CD8-positive, alpha-beta memory T cell (primary cell): ENCODE data around the gene TBX22. TPM values are rescaled to one million over a fixed set of nuclear protein-coding genes. Genes with fewer than 3 reads are reported as not detected.

ENCODE experiments used
- CTCF ChIA-PET: fragments of 350-600 bp; sonication (Branson Sonifier 250); formaldehyde crosslinking; loops from one replicate; lab custom pipeline; 2021; ENCODE audit warnings: antibody characterized with exemption; lab: Charles Lee
- POLR2A ChIA-PET: fragments of 350-600 bp; sonication (Branson Sonifier 250); formaldehyde crosslinking; loops from one replicate; lab custom pipeline; 2021; ENCODE audit warnings: antibody characterized with exemption; lab: Charles Lee
- DNase-seq, 5 donors: peaks; one replicate each; pipeline versions ENCODE4 v3.0.0 to v3.0.0-alpha.2; 2020 to 2022; ENCODE audit warnings: mixed read lengths in 1 of 5
- H3K27ac ChIP-seq: one replicate; pipeline ENCODE4 v1.7.0; 2013; ENCODE audit warnings: low read depth, mild to moderate bottlenecking, low read length, moderate library complexity
- H3K27me3 ChIP-seq: 2 replicates; pipeline ENCODE4 v1.7.0; 2013; ENCODE audit warnings: low read length, mild to moderate bottlenecking; ENCODE audit not compliant: insufficient read depth, poor library complexity, severe bottlenecking
- H3K36me3 ChIP-seq: 2 replicates; pipeline ENCODE4 v1.7.0; 2013; ENCODE audit warnings: mild to moderate bottlenecking, low read length, moderate library complexity; ENCODE audit not compliant: insufficient read depth
- H3K4me1 ChIP-seq: 2 replicates; pipeline ENCODE4 v1.7.0; 2013; ENCODE audit warnings: mild to moderate bottlenecking, low read length, moderate library complexity; ENCODE audit not compliant: insufficient read depth
- H3K4me3 ChIP-seq: 2 replicates; pipeline ENCODE4 v1.7.0; 2013; ENCODE audit warnings: mild to moderate bottlenecking, low read length
- H3K9me3 ChIP-seq: 2 replicates; pipeline ENCODE4 v1.7.0; 2013; ENCODE audit warnings: mild to moderate bottlenecking, low read length
- H3K27ac Mint-ChIP-seq, 8 donors: one replicate each; pipeline ENCODE4 v1.8.0; 2020 to 2021; ENCODE audit warnings: mixed read lengths in 8 of 8, mild to moderate bottlenecking in 6 of 8, inconsistent platforms in 3 of 8, moderate library complexity in 3 of 8
- H3K27me3 Mint-ChIP-seq, 2 donors: one replicate each; pipeline ENCODE4 v1.8.0; 2020 to 2021; ENCODE audit warnings: mixed read lengths in 2 of 2, mild to moderate bottlenecking in 1 of 2, moderate library complexity in 1 of 2
- H3K36me3 Mint-ChIP-seq, 3 donors: one replicate each; pipeline ENCODE4 v1.8.0; 2020 to 2021; ENCODE audit warnings: mixed read lengths in 3 of 3, inconsistent platforms in 1 of 3, mild to moderate bottlenecking in 1 of 3
- H3K4me1 Mint-ChIP-seq, 3 donors: one replicate each; pipeline ENCODE4 v1.8.0; 2020 to 2021; ENCODE audit warnings: mixed read lengths in 3 of 3, inconsistent platforms in 1 of 3, mild to moderate bottlenecking in 1 of 3
- H3K4me3 Mint-ChIP-seq, 7 donors: one replicate each; pipeline ENCODE4 v1.8.0; 2020 to 2021; ENCODE audit warnings: mixed read lengths in 7 of 7, mild to moderate bottlenecking in 6 of 7, moderate library complexity in 4 of 7, inconsistent platforms in 2 of 7
- H3K9me3 Mint-ChIP-seq, 5 donors: one replicate each; pipeline ENCODE4 v1.8.0; 2020 to 2022; ENCODE audit warnings: mixed read lengths in 5 of 5, mild to moderate bottlenecking in 3 of 5, moderate library complexity in 2 of 5, inconsistent platforms in 1 of 5
- polyA plus RNA-seq: library from polyadenylated mRNA; unstranded; fragments of 300-500 nt; fragmentation: Illumina TruSeq; gene quantifications from one replicate; pipeline ENCODE4 v1.2.3, GENCODE V29; 2021
- total RNA-seq, 2 experiments: library from RNA; stranded (reverse); gene quantifications; one replicate each; pipeline ENCODE4 v1.2.3, GENCODE V29; 2021

Gene TBX22
- total RNA-seq, result not detected
- not detected for polyA plus RNA-seq

GRCh38 chrX:80014141-80014940, at the start of gene TBX22:
TBX22 (plus strand) TSS chrX:80014753; CDS start chrX:80022270, 7,517 bp downstream.
- Mint-ChIP-seq H3K4me3 (no peak within 1 kb of the TSS), H3K4me1 (no peaks in the 10 kb centered on the region), H3K36me3 (no peaks in the 10 kb centered on the region), H3K27ac (no peak within 1 kb of the TSS), H3K27me3 (peaks cover 0 to 4% of the 10 kb centered on the region in 2 donors), H3K9me3 (no peaks in the 10 kb centered on the region)
- CTCF ChIA-PET, result no interaction called here
- Histone ChIP-seq H3K36me3 (no peaks in the 10 kb centered on the region), H3K4me1 (no peaks in the 10 kb centered on the region), H3K9me3 (no peaks in the 10 kb centered on the region), H3K4me3 (no peak within 1 kb of the TSS), H3K27ac (no peak within 1 kb of the TSS), H3K27me3 (no peaks in the 10 kb centered on the region)
- no peak for DNase-seq
- POLR2A ChIA-PET, result no interaction called here

- ChIA-PET CTCF (no interaction called here), POLR2A (no interaction called here)
- H3K4me3 Mint-ChIP-seq, result no peak overlapping the region
- H3K27me3 Mint-ChIP-seq, result no peaks in the 10 kb centered on the region
- no peak for DNase-seq
- no peaks in the 10 kb centered on the region for H3K4me1 Mint-ChIP-seq
- Histone ChIP-seq H3K4me3 (no peak overlapping the region), H3K27me3 (no peaks in the 10 kb centered on the region), H3K36me3 (no peaks in the 10 kb centered on the region), H3K27ac (no peak overlapping the region), H3K9me3 (no peaks in the 10 kb centered on the region), H3K4me1 (no peaks in the 10 kb centered on the region)
- H3K9me3 Mint-ChIP-seq, result peaks cover 0 to 10% (median 7%) of the 10 kb centered on the region in 5 donors
- H3K36me3 Mint-ChIP-seq, result no peaks in the 10 kb centered on the region
- no peak overlapping the region for H3K27ac Mint-ChIP-seq
These were observed 38.9 kb upstream of the TBX22 start for GRCh38 chrX:79975605-79976004.

GRCh38 chrX:80004458-80004857, 10.1 kb upstream of the TBX22 start:
- no peaks in the 10 kb centered on the region for H3K27me3 ChIP-seq
- CTCF ChIA-PET, result no interaction called here
- DNase-seq, result no peak
- H3K4me1 Mint-ChIP-seq, result no peaks in the 10 kb centered on the region
- no peaks in the 10 kb centered on the region for H3K4me1 ChIP-seq
- no peaks in the 10 kb centered on the region for H3K36me3 ChIP-seq
- H3K36me3 Mint-ChIP-seq, result no peaks in the 10 kb centered on the region
- H3K9me3 Mint-ChIP-seq, result no peaks in the 10 kb centered on the region
- H3K27ac Mint-ChIP-seq, result no peak overlapping the region
- H3K27ac ChIP-seq, result no peak overlapping the region
- POLR2A ChIA-PET, result no interaction called here
- no peak overlapping the region for H3K4me3 ChIP-seq
- H3K4me3 Mint-ChIP-seq, result no peak overlapping the region
- H3K27me3 Mint-ChIP-seq, result peaks cover 0 to 1% of the 10 kb centered on the region in 2 donors
- no peaks in the 10 kb centered on the region for H3K9me3 ChIP-seq

- H3K4me1 ChIP-seq, result no peaks in the 10 kb centered on the region
- DNase-seq, result no peak
- H3K4me3 Mint-ChIP-seq, result no peak overlapping the region
- CTCF ChIA-PET, result no interaction called here
- H3K27me3 Mint-ChIP-seq, result peaks cover 0 to 4% of the 10 kb centered on the region in 2 donors
- no peaks in the 10 kb centered on the region for H3K4me1 Mint-ChIP-seq
- H3K27ac ChIP-seq, result no peak overlapping the region
- H3K36me3 Mint-ChIP-seq, result no peaks in the 10 kb centered on the region
- POLR2A ChIA-PET, result no interaction called here
- H3K4me3 ChIP-seq, result no peak overlapping the region
- H3K27me3 ChIP-seq, result no peaks in the 10 kb centered on the region
- no peaks in the 10 kb centered on the region for H3K36me3 ChIP-seq
- H3K27ac Mint-ChIP-seq, result no peak overlapping the region
- H3K9me3 ChIP-seq, result no peaks in the 10 kb centered on the region
- H3K9me3 Mint-ChIP-seq, result no peaks in the 10 kb centered on the region
These were observed 3.0 kb upstream of the TBX22 start for GRCh38 chrX:80011522-80011921.

- Mint-ChIP-seq H3K9me3 (no peaks in the 10 kb centered on the region), H3K4me3 (no peak overlapping the region), H3K27ac (no peak overlapping the region), H3K36me3 (no peaks in the 10 kb centered on the region), H3K4me1 (no peaks in the 10 kb centered on the region), H3K27me3 (peaks cover 0 to 3% of the 10 kb centered on the region in 2 donors)
- Histone ChIP-seq H3K9me3 (no peaks in the 10 kb centered on the region), H3K27me3 (no peaks in the 10 kb centered on the region), H3K27ac (no peak overlapping the region), H3K4me3 (no peak overlapping the region), H3K4me1 (no peaks in the 10 kb centered on the region), H3K36me3 (no peaks in the 10 kb centered on the region)
- CTCF ChIA-PET, result no interaction called here
- no peak for DNase-seq
- POLR2A ChIA-PET, result no interaction called here
These were observed 1.6 kb downstream of the TBX22 start for GRCh38 chrX:80016182-80016581.

- Mint-ChIP-seq H3K4me3 (no peak overlapping the region), H3K9me3 (no peaks in the 10 kb centered on the region), H3K4me1 (no peaks in the 10 kb centered on the region), H3K27ac (no peak overlapping the region), H3K36me3 (no peaks in the 10 kb centered on the region), H3K27me3 (peaks cover 5 to 11% of the 10 kb centered on the region in 2 donors)
- no peak for DNase-seq
- POLR2A ChIA-PET, result no interaction called here
- no peaks in the 10 kb centered on the region for H3K9me3 ChIP-seq
- H3K27ac ChIP-seq, result no peak overlapping the region
- no peak overlapping the region for H3K4me3 ChIP-seq
- H3K4me1 ChIP-seq, result no peaks in the 10 kb centered on the region
- CTCF ChIA-PET, result no interaction called here
- no peaks in the 10 kb centered on the region for H3K36me3 ChIP-seq
- no peaks in the 10 kb centered on the region for H3K27me3 ChIP-seq
These were observed 7.1 kb downstream of the TBX22 start for GRCh38 chrX:80021621-80022020.

- H3K27ac ChIP-seq, result no peak overlapping the region
- no peaks in the 10 kb centered on the region for H3K27me3 ChIP-seq
- no peak overlapping the region for H3K27ac Mint-ChIP-seq
- no peak overlapping the region for H3K4me3 Mint-ChIP-seq
- H3K4me3 ChIP-seq, result no peak overlapping the region
- H3K27me3 Mint-ChIP-seq, result peaks cover 5 to 11% of the 10 kb centered on the region in 2 donors
- no peaks in the 10 kb centered on the region for H3K4me1 ChIP-seq
- H3K9me3 ChIP-seq, result no peaks in the 10 kb centered on the region
- H3K36me3 Mint-ChIP-seq, result no peaks in the 10 kb centered on the region
- DNase-seq, result no peak
- CTCF ChIA-PET, result no interaction called here
- H3K9me3 Mint-ChIP-seq, result no peaks in the 10 kb centered on the region
- POLR2A ChIA-PET, result no interaction called here
- H3K4me1 Mint-ChIP-seq, result no peaks in the 10 kb centered on the region
- H3K36me3 ChIP-seq, result no peaks in the 10 kb centered on the region
These were observed 7.9 kb downstream of the TBX22 start for GRCh38 chrX:80022363-80023031.

- no peaks in the 10 kb centered on the region for H3K4me1 ChIP-seq
- H3K27me3 Mint-ChIP-seq, result peaks cover 5 to 10% of the 10 kb centered on the region in 2 donors
- H3K4me1 Mint-ChIP-seq, result no peaks in the 10 kb centered on the region
- POLR2A ChIA-PET, result no interaction called here
- H3K4me3 ChIP-seq, result no peak overlapping the region
- no peaks in the 10 kb centered on the region for H3K36me3 Mint-ChIP-seq
- no peak overlapping the region for H3K4me3 Mint-ChIP-seq
- no peaks in the 10 kb centered on the region for H3K9me3 ChIP-seq
- CTCF ChIA-PET, result no interaction called here
- no peak overlapping the region for H3K27ac ChIP-seq
- H3K36me3 ChIP-seq, result no peaks in the 10 kb centered on the region
- H3K27me3 ChIP-seq, result no peaks in the 10 kb centered on the region
- H3K27ac Mint-ChIP-seq, result no peak overlapping the region
- no peaks in the 10 kb centered on the region for H3K9me3 Mint-ChIP-seq
- no peak for DNase-seq
These were observed 11.6 kb downstream of the TBX22 start for GRCh38 chrX:80026116-80026515.
